SK-N-SH (cell line): ENCODE measurements around the gene APBA2. TPM values are rescaled to one million over a fixed set of nuclear protein-coding genes. Genes with fewer than 3 reads are reported as not detected.

Experiments
- CTCF ChIA-PET: fragments of 300-600, 350-600 bp; formaldehyde crosslinking; extraction: SDS; loops from one replicate; lab custom pipeline; 2021; lab: Yijun Ruan, JAX
- POLR2A ChIA-PET: fragments of 350-600 bp; sonication (Branson Sonifier 250); formaldehyde crosslinking; extraction: SDS; loops from one replicate; lab custom pipeline; 2020; ENCODE audit warnings: antibody characterized with exemption, inconsistent platforms; lab: Yijun Ruan, JAX
- DNase-seq: peaks from one replicate; pipeline ENCODE4 v3.0.0; 2012
- H2AFZ ChIP-seq: fragments of 200-600 bp; sonication (generic); 2 replicates; pipeline ENCODE4 v1.8.1; 2016; ENCODE audit warnings: antibody characterized with exemption, mild to moderate bottlenecking, low read depth
- H3F3A ChIP-seq: fragments of 200-600 bp; sonication (generic); replicated peaks from 2 replicates; pipeline ENCODE3; 2016; ENCODE audit warnings: antibody characterized with exemption, mild to moderate bottlenecking; ENCODE audit not compliant: insufficient read depth
- H3K27ac ChIP-seq, 2 experiments: fragments of 200-500 bp in 1 of 2; fragments of 200-600 bp in 1 of 2; sonication (Bioruptor generic) in 1 of 2; sonication (generic), shearing (Covaris generic) in 1 of 2; 2 replicates each; pipeline versions ENCODE4 v1.5.1 to v1.6.1; 2014 to 2016; ENCODE audit warnings: low read depth in 2 of 2, inconsistent platforms in 1 of 2, low read length in 1 of 2, mild to moderate bottlenecking in 1 of 2, mixed read lengths in 1 of 2
- H3K27me3 ChIP-seq: fragments of 200-600 bp; sonication (generic), shearing (Covaris generic); 2 replicates; pipeline ENCODE4 v1.6.1; 2016; ENCODE audit warnings: mixed run types; ENCODE audit not compliant: insufficient read depth
- H3K36me3 ChIP-seq, 2 experiments: fragments of 200-500 bp in 1 of 2; fragments of 200-600 bp in 1 of 2; sonication (Bioruptor generic) in 1 of 2; sonication (generic) in 1 of 2; replicated peaks in 1 of 2; 2 replicates each; pipeline versions ENCODE3 to v1.5.1; 2014 to 2016; ENCODE audit warnings: low read length in 1 of 2, mild to moderate bottlenecking in 1 of 2; ENCODE audit not compliant: insufficient read depth in 2 of 2, control insufficient read depth in 1 of 2
- H3K4me1 ChIP-seq, 2 experiments: fragments of 200-500 bp in 1 of 2; fragments of 200-600 bp in 1 of 2; sonication (Bioruptor generic) in 1 of 2; sonication (generic), shearing (Covaris generic) in 1 of 2; 2 replicates each; pipeline versions ENCODE4 v1.5.1 to v1.6.1; 2014 to 2016; ENCODE audit warnings: low read depth in 1 of 2, low read length in 1 of 2, mixed run types in 1 of 2; ENCODE audit not compliant: insufficient read depth in 2 of 2, control insufficient read depth in 1 of 2
- H3K4me2 ChIP-seq: fragments of 200-600 bp; sonication (generic), shearing (Covaris generic); 2 replicates; pipeline ENCODE4 v1.6.1; 2017; ENCODE audit warnings: mixed run types
- H3K4me3 ChIP-seq, 2 experiments: fragments of 200-500 bp in 1 of 2; fragments of 200-600 bp in 1 of 2; sonication (Bioruptor generic) in 1 of 2; sonication (generic), shearing (Covaris generic) in 1 of 2; 2 replicates each; pipeline versions ENCODE4 v1.5.1 to v1.8.1; 2014 to 2016; ENCODE audit warnings: low read depth in 2 of 2, inconsistent platforms in 1 of 2, low read length in 1 of 2, mild to moderate bottlenecking in 1 of 2, mixed read lengths in 1 of 2, moderate library complexity in 1 of 2
- H3K79me2 ChIP-seq: fragments of 200-600 bp; sonication (generic); 2 replicates; pipeline ENCODE4 v1.8.1; 2017; ENCODE audit warnings: mild to moderate bottlenecking; ENCODE audit not compliant: insufficient read depth
- H3K9ac ChIP-seq: fragments of 200-600 bp; sonication (generic); 2 replicates; pipeline ENCODE4 v1.6.1; 2017; ENCODE audit warnings: mixed run types
- H3K9me2 ChIP-seq: fragments of 200-600 bp; sonication (generic); 2 replicates; pipeline ENCODE4 v1.6.1; 2017; ENCODE audit warnings: mixed run types
- H3K9me3 ChIP-seq: fragments of 200-600 bp; sonication (generic); 2 replicates; pipeline ENCODE4 v1.6.1; 2017; ENCODE audit warnings: mixed run types, mild to moderate bottlenecking, moderate library complexity
- H4K20me1 ChIP-seq: fragments of 200-600 bp; sonication (generic); 2 replicates; pipeline ENCODE4 v1.6.1; 2017; ENCODE audit warnings: mild to moderate bottlenecking, mixed run types; ENCODE audit not compliant: insufficient read depth
- CTCF ChIP-seq: fragments of 200-600 bp; sonication (generic); IDR thresholded peaks from 2 replicates; pipeline ENCODE4 v1.6.1; 2017; ENCODE audit warnings: antibody characterized with exemption, mild to moderate bottlenecking, moderate library complexity
- MAX ChIP-seq: IDR thresholded peaks from 2 replicates; pipeline ENCODE4 v1.4.0; 2012; ENCODE audit warnings: low read depth
- MEF2A ChIP-seq: IDR thresholded peaks from 2 replicates; pipeline ENCODE4 v1.4.0; 2012; ENCODE audit warnings: low read depth, borderline replicate concordance
- MXI1 ChIP-seq: IDR thresholded peaks from 2 replicates; pipeline ENCODE4 v1.6.1; 2012; ENCODE audit warnings: mild to moderate bottlenecking, low read depth, low read length, improper control_type of control experiment
- NRF1 ChIP-seq: IDR thresholded peaks from 2 replicates; pipeline ENCODE4 v1.6.1; 2012; ENCODE audit warnings: low read depth, mild to moderate bottlenecking, low read length
- RAD21 ChIP-seq: IDR thresholded peaks from 2 replicates; pipeline ENCODE4 v1.6.1; 2012; ENCODE audit warnings: mild to moderate bottlenecking, low read length
- TCF12 ChIP-seq: IDR thresholded peaks from 2 replicates; pipeline ENCODE4 v1.4.0; 2012
- WGBS: methylation state at CpG from one replicate; pipeline ENCODE4 v1.1.6; 2017; ENCODE audit warnings: low lambda C conversion rate; 5-methylcytosine and 5-hydroxymethylcytosine counted together
- polyA plus RNA-seq, 3 experiments: library from polyadenylated mRNA; depleted of rRNA; stranded (reverse); fragments of >200 nt; gene quantifications; 2 replicates each; pipeline ENCODE4 v1.2.3, GENCODE V29; 2012

Gene APBA2
- polyA plus RNA-seq, 1 of the 3 experiments (the other 2 are of a cell fraction) = 12.7 TPM

GRCh38 chr15:29126821-29127461 is 241.2 kb downstream of the APBA2 start:
- no peaks in the 10 kb centered on the region for H3K27me3 ChIP-seq
- no peak overlapping the region for H3K27ac ChIP-seq
- no peaks in the 10 kb centered on the region for H3K79me2 ChIP-seq
- WGBS = 16% methylated on average over 3 of the region's 19 CpGs
- peak; percentile 80 for DNase-seq
- H3K9me3 ChIP-seq = no peaks in the 10 kb centered on the region
- H3K36me3 ChIP-seq = no peaks in the 10 kb centered on the region
- H2AFZ ChIP-seq = no peak overlapping the region
- H3K9me2 ChIP-seq = no peaks in the 10 kb centered on the region
- POLR2A ChIA-PET = no interaction called here
- no peaks in the 10 kb centered on the region for H3F3A ChIP-seq
- no peak overlapping the region for H3K9ac ChIP-seq
- peaks cover 0 to 15% of the 10 kb centered on the region in 2 experiments; a peak in 1 of 4 replicates for H3K4me1 ChIP-seq
- TF ChIP-seq MEF2A = no peak
- peak; percentile 43 for TF ChIP-seq RAD21
- TF ChIP-seq CTCF = peak; percentile 20; the same call in 1 of the 2 replicates
- no peak overlapping the region for H3K4me2 ChIP-seq
- H4K20me1 ChIP-seq = no peaks in the 10 kb centered on the region
- CTCF ChIA-PET = interaction anchor here (0.6 to 3.9 kb wide), 9 partner anchors 9 to 38 kb away, joined by 3 to 18 read pairs (median 3); no protein-coding TSS in a partner anchor
- H3K4me3 ChIP-seq = no peak overlapping the region

- no peak for DNase-seq
- no peaks in the 10 kb centered on the region for H3K9me3 ChIP-seq
- TF ChIP-seq TCF12 (no peak), NRF1 (no peak), MAX (no peak), MXI1 (no peak), CTCF (0 out of 2 replicates have a peak, but pooled peaks have one; percentile 3)
- TF ChIP-seq, all 33 proteins: peak for 1
- ChIA-PET CTCF (interaction anchor here (0.7 to 3.9 kb wide), 7 partner anchors 12 to 39 kb away, joined by 3 to 35 read pairs (median 4); no protein-coding TSS in a partner anchor), POLR2A (no interaction called here)
- 59% methylated on average over 15 of the region's 19 CpGs for WGBS
- Histone ChIP-seq H3K9me2 (no peaks in the 10 kb centered on the region), H3K9ac (no peak overlapping the region), H3K4me3 (no peak overlapping the region), H3K4me2 (no peak overlapping the region), H3K27me3 (no peaks in the 10 kb centered on the region), H3K79me2 (no peaks in the 10 kb centered on the region), H3K4me1 (peaks cover 0 to 15% of the 10 kb centered on the region in 2 experiments; a peak in 1 of 4 replicates), H2AFZ (no peak overlapping the region), H3F3A (no peaks in the 10 kb centered on the region), H4K20me1 (no peaks in the 10 kb centered on the region), H3K36me3 (no peaks in the 10 kb centered on the region), H3K27ac (no peak overlapping the region)
These were observed 242.0 kb downstream of the APBA2 start for GRCh38 chr15:29127506-29128430.
